Kidney tubule cell (primary cell): Measurements from ENCODE around the gene DYNC1LI1.

Source experiments
- DNase-seq: peaks from one replicate; pipeline ENCODE4 v3.0.0-alpha.2; 2018; ENCODE audit warnings: low spot score

The DYNC1LI1 gene

GRCh38 chr3:32570421-32571191 is at the start of gene DYNC1LI1:
Gene DYNC1LI1, minus strand, starts transcription at chr3:32570858. Its CDS starts 88 bp downstream, at chr3:32570770.
- DNase-seq = peak; percentile 92

- no peak for DNase-seq
These were observed 48.7 kb upstream of the DYNC1LI1 start for GRCh38 chr3:32619395-32619794.

GRCh38 chr3:32616267-32616962 is 45.8 kb upstream of the DYNC1LI1 start:
- DNase-seq = no peak

- peak; percentile 21 for DNase-seq
These were observed 44.3 kb upstream of the DYNC1LI1 start for GRCh38 chr3:32614956-32615355.

- DNase-seq = no peak
These were observed 42.5 kb upstream of the DYNC1LI1 start for GRCh38 chr3:32613183-32613582.

- no peak for DNase-seq
These were observed 41.9 kb upstream of the DYNC1LI1 start for GRCh38 chr3:32612547-32612946.

GRCh38 chr3:32607522-32607921 is 36.9 kb upstream of the DYNC1LI1 start:
- no peak for DNase-seq

GRCh38 chr3:32606960-32607359 is 36.3 kb upstream of the DYNC1LI1 start:
- DNase-seq = no peak

GRCh38 chr3:32606277-32606676 is 35.6 kb upstream of the DYNC1LI1 start:
- DNase-seq = no peak

GRCh38 chr3:32603064-32603463 is 32.4 kb upstream of the DYNC1LI1 start:
- DNase-seq = no peak

GRCh38 chr3:32602206-32602605 is 31.5 kb upstream of the DYNC1LI1 start:
- DNase-seq = no peak

- no peak for DNase-seq
These were observed 31.1 kb upstream of the DYNC1LI1 start for GRCh38 chr3:32601722-32602121.

GRCh38 chr3:32597656-32598055 is 27.0 kb upstream of the DYNC1LI1 start:
- no peak for DNase-seq

- no peak for DNase-seq
These were observed 26.3 kb upstream of the DYNC1LI1 start for GRCh38 chr3:32596909-32597369.

GRCh38 chr3:32596282-32596908 is 25.7 kb upstream of the DYNC1LI1 start:
- no peak for DNase-seq

GRCh38 chr3:32595323-32595722 is 24.7 kb upstream of the DYNC1LI1 start:
- no peak for DNase-seq

GRCh38 chr3:32593903-32594525 is 23.4 kb upstream of the DYNC1LI1 start:
- no peak for DNase-seq

GRCh38 chr3:32592696-32593353 is 22.2 kb upstream of the DYNC1LI1 start:
- DNase-seq = no peak

GRCh38 chr3:32592011-32592410 is 21.4 kb upstream of the DYNC1LI1 start:
- DNase-seq = no peak

- DNase-seq = no peak
These were observed 20.5 kb upstream of the DYNC1LI1 start for GRCh38 chr3:32591186-32591585.

GRCh38 chr3:32586356-32586755 is 15.7 kb upstream of the DYNC1LI1 start:
- DNase-seq = no peak

GRCh38 chr3:32584660-32585059 is 14.0 kb upstream of the DYNC1LI1 start:
- no peak for DNase-seq
